ENCODE measurements around the gene PSMC3. TPM values are rescaled to one million over a fixed set of nuclear protein-coding genes. Genes with fewer than 3 reads are reported as not detected.

The PSMC3 gene
- 135 TPM for total RNA-seq

DNA sequence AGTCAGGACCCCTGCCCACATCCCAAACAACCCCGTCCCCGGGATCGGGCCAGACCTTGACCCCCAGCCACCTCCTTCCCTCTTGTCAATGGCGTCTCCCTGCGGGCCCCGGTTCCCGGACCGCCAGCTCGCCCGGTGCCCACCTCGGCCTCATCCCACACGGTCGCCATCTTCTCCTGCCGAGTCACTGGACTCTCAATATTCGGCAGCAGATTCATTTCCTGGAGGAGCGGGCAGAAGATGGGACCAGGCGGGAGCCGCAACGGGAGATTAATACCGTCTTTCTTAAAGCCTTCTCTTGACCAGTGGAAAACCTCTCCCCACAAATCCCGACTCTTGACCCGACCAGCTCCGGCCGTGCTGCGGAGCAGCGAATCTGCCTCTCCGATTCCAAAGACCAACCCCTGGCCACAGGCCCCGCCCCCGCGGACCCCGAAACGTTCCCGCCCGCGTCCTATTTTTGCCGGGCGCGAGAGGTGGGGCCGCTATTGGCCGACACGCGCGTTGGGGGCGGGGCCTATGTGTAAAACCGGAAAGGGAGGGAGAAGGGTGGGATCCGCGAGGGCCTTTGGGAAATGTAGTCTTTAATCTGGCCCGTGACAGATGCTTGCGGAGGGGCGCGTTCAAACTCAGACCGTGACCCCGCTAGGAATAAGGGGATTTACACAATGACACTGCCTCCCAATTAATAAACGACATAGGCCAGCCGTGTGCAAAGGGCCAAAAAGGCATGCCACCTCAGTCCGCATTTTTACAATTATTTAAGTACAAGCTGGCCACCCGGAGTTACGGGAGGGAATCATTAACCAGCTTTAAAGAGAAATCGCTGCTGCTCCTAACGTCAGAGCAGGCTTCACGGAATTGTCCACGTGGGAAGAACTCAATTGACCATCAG, at the start of gene PSMC3:
TSS of gene PSMC3 (minus strand) at position 378 of the 895 bp plus-strand sequence. CDS start at position 218, 160 bp downstream.

DNA sequence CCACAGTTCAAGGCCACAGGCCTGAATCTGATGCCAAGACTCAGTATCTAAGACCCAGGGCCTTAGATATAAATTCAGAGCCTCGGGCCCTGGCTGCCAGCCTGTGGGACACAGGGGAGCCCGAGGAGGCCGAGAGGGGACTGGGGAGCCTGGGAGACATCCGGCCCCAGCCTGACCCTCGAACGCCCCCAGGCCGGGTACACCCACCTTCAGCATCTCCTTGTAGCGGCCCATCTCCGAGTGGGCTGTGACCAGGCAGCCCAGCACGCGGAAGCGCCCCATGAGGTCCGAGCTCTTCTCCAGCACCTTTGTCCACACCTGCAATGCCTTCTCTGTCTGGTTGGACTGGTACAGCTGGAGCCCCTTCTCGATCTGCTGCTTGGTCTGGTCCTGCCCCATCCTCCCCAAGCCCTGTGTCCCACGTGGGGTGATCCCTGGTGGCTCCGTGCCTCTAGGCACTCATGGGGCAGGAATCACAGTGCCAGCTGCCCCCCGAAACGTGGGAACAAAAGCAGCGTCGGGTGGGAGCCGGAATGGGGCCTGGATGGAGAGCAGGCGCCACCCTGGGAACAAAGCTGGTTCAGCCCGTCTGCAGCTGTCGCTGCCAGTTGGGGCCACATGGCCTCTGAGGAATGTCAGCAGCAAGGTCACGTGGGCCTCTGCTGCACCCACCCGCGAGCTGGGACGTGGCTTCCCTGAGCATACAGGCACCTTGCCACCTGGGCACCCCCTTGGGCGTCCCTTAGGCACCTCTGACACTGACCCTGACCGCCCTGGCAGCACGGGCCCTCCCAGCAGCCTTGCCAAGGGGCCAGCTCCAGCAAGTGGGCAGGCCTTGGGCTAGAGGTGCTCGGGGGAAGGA, 22.6 kb upstream of the PSMC3 start, which contains the start of gene RAPSN:
TSS of gene RAPSN (minus strand) at position 571 of the 862 bp plus-strand sequence. CDS start at position 399, 172 bp downstream.

DNA sequence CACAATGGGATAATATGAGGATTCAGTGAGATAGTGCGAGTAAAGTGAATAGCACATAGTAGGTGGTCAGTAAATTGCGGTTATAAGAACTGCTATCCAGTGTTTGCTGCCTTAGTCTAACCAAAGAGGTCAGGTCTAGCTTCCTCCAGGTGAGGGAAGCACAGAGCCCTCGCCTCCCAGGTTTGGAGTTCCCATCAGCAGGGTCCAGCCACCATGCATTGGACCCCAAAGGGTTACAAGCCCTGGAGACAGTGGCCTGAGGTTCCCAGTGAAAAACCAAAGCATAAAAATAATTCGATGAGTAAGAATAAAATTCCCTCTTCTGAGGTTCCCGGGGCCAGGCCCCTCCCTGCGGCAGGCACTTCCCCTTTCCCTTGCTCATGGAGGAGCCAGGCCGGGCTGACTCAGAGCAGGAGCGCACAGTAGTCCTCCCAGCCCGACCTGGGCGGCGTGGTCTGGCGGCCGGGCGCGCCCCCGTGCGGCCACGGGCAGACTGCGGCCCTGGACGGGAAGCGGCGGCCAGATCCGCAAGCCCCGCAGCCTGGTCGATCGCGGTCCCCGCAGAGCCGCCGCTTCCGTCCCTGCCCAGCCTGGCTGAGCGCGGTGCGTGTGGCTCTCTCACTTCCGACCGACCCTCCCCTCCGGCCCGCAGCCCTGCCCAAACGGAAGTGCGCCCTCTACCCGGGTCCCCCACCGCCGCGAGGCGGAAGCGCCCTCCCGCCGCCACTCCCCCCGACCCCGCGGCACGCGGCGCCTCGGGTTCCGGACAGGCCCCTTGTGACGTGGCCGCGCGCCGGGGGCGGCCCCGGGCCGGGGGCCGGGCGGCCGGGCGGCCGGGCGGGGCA, 18.3 kb downstream of the PSMC3 start, which contains the start of gene SLC39A13:
TSS of gene SLC39A13 (plus strand) at position 845 of the 845 bp plus-strand sequence. CDS start 1,505 bp downstream, outside the sequence.

DNA sequence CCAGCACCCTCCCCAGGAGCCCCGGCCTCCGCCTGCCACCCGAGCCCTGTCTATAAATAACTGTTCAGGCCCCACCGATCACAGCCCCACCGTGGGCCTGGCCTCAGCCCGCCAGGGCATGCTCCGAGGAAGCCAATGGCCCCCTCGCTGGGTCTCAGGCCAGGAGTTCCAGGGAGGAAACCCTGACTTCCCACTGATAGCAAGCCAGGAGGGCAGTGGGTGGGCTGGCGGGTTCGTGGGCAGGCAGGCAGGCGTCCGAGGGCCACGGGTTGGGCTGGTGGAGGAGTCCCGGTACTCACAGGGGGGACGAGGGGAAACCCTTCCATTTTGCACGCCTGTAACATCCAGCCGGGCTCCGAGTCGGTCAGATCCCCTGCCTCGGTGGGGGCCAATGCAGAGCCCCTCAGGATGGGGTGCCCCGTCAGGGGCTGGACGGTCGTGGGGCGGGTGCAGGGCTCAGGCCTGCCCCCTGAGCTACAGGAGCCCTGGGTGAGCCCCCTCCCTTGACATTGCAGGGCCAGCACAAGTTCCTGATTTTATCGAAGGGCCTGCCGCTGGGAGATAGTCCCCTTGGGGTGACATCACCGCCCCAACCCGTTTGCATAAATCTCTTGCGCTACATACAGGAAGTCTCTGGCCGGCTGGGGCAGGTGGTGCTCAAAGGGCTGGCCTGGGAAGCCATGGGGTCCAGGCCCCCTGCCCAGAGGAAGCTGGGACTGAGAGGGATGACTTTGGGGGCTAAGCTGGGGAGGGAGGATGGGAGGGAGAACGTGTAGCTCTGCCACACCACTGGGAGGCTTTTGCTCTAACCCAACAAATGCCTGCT, 48.0 kb downstream of the PSMC3 start, which contains the start of gene SPI1:
TSS of gene SPI1 (minus strand) at position 538 of the 826 bp plus-strand sequence. CDS start at position 344, 194 bp downstream.

Small RNA genes within 50 kb of the gene (small RNA-seq; reads per million reads assigned to genes)
- gene MIR4487 (ENCODE audit: low replicate concordance) = not detected

Other genes starting within 250 kb of the PSMC3 start
- gene ARFGAP2, start 249.6 kb downstream of the PSMC3 start, total RNA-seq = 176 TPM
- 3.4 TPM for gene PACSIN3, start 240.0 kb downstream of the PSMC3 start, total RNA-seq
- 13.1 TPM for gene DDB2, start 211.5 kb downstream of the PSMC3 start, total RNA-seq
- gene ACP2, start 177.6 kb downstream of the PSMC3 start, total RNA-seq = 30.7 TPM
- 10.3 TPM for gene NR1H3, start 168.4 kb downstream of the PSMC3 start, total RNA-seq
- 104 TPM for gene MADD, start 156.3 kb downstream of the PSMC3 start, total RNA-seq
- gene MYBPC3, start 73.7 kb downstream of the PSMC3 start, total RNA-seq = not detected
- 1.6 TPM for gene SPI1, start 47.9 kb downstream of the PSMC3 start, total RNA-seq
- gene SLC39A13, start 17.8 kb downstream of the PSMC3 start, total RNA-seq = 11.6 TPM
- gene RAPSN, start 22.7 kb upstream of the PSMC3 start, total RNA-seq = not detected
- gene CELF1, start 126.7 kb upstream of the PSMC3 start, total RNA-seq = 498 TPM
- gene PTPMT1, start 139.2 kb upstream of the PSMC3 start, total RNA-seq = 24.7 TPM
- 33.5 TPM for gene KBTBD4, start 152.5 kb upstream of the PSMC3 start, total RNA-seq
- 55.7 TPM for gene NDUFS3, start 152.6 kb upstream of the PSMC3 start, total RNA-seq
- gene FAM180B, start 160.2 kb upstream of the PSMC3 start, total RNA-seq = not detected
- 19.7 TPM for gene C1QTNF4, start 168.0 kb upstream of the PSMC3 start, total RNA-seq
- 67.6 TPM for gene MTCH2, start 216.1 kb upstream of the PSMC3 start, total RNA-seq

Measured in parietal lobe (tissue), 2 donors.